H9 (cell line): ENCODE data around the gene LY6G5B. TPM values are rescaled to one million over a fixed set of nuclear protein-coding genes. Genes with fewer than 3 reads are reported as not detected.
A peak's percentile ranks its signal among the peaks of the same experiment; 100 is the strongest.

Experiments used
- DNase-seq: peaks from one replicate; pipeline ENCODE4 v3.0.0-alpha.2; 2017
- H2AFZ ChIP-seq: one replicate; pipeline ENCODE4 v1.6.1; 2013; ENCODE audit warnings: mild to moderate bottlenecking, low read length, control low read depth, moderate library complexity
- H2AK5ac ChIP-seq: 2 replicates; pipeline ENCODE4 v1.6.1; 2013; ENCODE audit warnings: low read length, control low read depth, mixed read lengths; ENCODE audit not compliant: insufficient read length
- H2BK120ac ChIP-seq: one replicate; pipeline ENCODE4 v1.6.1; 2013; ENCODE audit warnings: low read depth, mild to moderate bottlenecking, low read length, control low read depth, inconsistent platforms; ENCODE audit not compliant: poor library complexity, severe bottlenecking
- H2BK12ac ChIP-seq: 2 replicates; pipeline ENCODE4 v1.6.1; 2013; ENCODE audit warnings: low read length, control low read depth, mixed read lengths, low read depth; ENCODE audit not compliant: insufficient read length
- H2BK15ac ChIP-seq: 2 replicates; pipeline ENCODE4 v1.6.1; 2013; ENCODE audit warnings: low read depth, low read length, control low read depth
- H2BK20ac ChIP-seq: one replicate; pipeline ENCODE4 v1.6.1; 2013; ENCODE audit warnings: low read depth, mild to moderate bottlenecking, low read length, control low read depth, inconsistent platforms; ENCODE audit not compliant: poor library complexity, severe bottlenecking
- H2BK5ac ChIP-seq: 2 replicates; pipeline ENCODE4 v1.6.1; 2013; ENCODE audit warnings: low read length, control low read depth, mixed read lengths; ENCODE audit not compliant: insufficient read length
- H3K14ac ChIP-seq: 2 replicates; pipeline ENCODE4 v1.6.1; 2013; ENCODE audit warnings: low read length, control low read depth; ENCODE audit not compliant: insufficient read depth
- H3K18ac ChIP-seq: 2 replicates; pipeline ENCODE4 v1.6.1; 2013; ENCODE audit warnings: low read depth, mild to moderate bottlenecking, mixed read lengths, low read length, control low read depth; ENCODE audit not compliant: insufficient read length
- H3K23ac ChIP-seq: 2 replicates; pipeline ENCODE4 v1.6.1; 2013; ENCODE audit warnings: low read length, control low read depth, mixed read lengths, low read depth; ENCODE audit not compliant: insufficient read length
- H3K23me2 ChIP-seq: 2 replicates; pipeline ENCODE4 v1.6.1; 2013; ENCODE audit warnings: low read depth, mild to moderate bottlenecking, mixed read lengths, low read length, control low read depth; ENCODE audit not compliant: insufficient read length, poor library complexity, severe bottlenecking
- H3K27ac ChIP-seq: 2 replicates; pipeline ENCODE4 v1.5.1; 2013; ENCODE audit warnings: low read length, control low read depth, mixed read lengths, low read depth; ENCODE audit not compliant: insufficient read length
- H3K27me3 ChIP-seq: 2 replicates; pipeline ENCODE4 v1.6.1; 2013; ENCODE audit warnings: low read length, control low read depth, inconsistent platforms; ENCODE audit not compliant: insufficient read depth
- H3K4ac ChIP-seq: 2 replicates; pipeline ENCODE4 v1.6.1; 2013; ENCODE audit warnings: low read depth, mild to moderate bottlenecking, control low read depth, inconsistent platforms, low read length, moderate library complexity
- H3K4me1 ChIP-seq: 2 replicates; pipeline ENCODE4 v1.6.1; 2013; ENCODE audit warnings: low read length, control low read depth, inconsistent platforms; ENCODE audit not compliant: insufficient read depth
- H3K4me2 ChIP-seq: 2 replicates; pipeline ENCODE4 v1.6.1; 2013; ENCODE audit warnings: low read length, control low read depth, mixed read lengths; ENCODE audit not compliant: insufficient read length, insufficient read depth
- H3K56ac ChIP-seq: 2 replicates; pipeline ENCODE4 v1.6.1; 2013; ENCODE audit warnings: low read depth, mild to moderate bottlenecking, mixed read lengths, low read length, control low read depth; ENCODE audit not compliant: insufficient read length
- H3K79me1 ChIP-seq: 2 replicates; pipeline ENCODE4 v1.6.1; 2013; ENCODE audit warnings: low read depth, mild to moderate bottlenecking, moderate library complexity, low read length, control low read depth, inconsistent platforms; ENCODE audit not compliant: insufficient read depth, poor library complexity, severe bottlenecking
- H3K79me2 ChIP-seq: 2 replicates; pipeline ENCODE4 v1.6.1; 2013; ENCODE audit warnings: low read length, control low read depth, inconsistent platforms; ENCODE audit not compliant: insufficient read depth
- H3K9ac ChIP-seq: 2 replicates; pipeline ENCODE4 v1.6.1; 2013; ENCODE audit warnings: low read length, control low read depth, mixed read lengths; ENCODE audit not compliant: insufficient read length; ENCODE audit errors: extremely low read depth
- H3K9me3 ChIP-seq: one replicate; pipeline ENCODE4 v1.6.1; 2013; ENCODE audit warnings: low read depth, low read length, inconsistent platforms; ENCODE audit not compliant: control insufficient read depth
- H3T11ph ChIP-seq: one replicate; pipeline ENCODE4 v1.6.1; 2013; ENCODE audit warnings: mild to moderate bottlenecking, low read length, control low read depth, inconsistent platforms
- H4K20me1 ChIP-seq: one replicate; pipeline ENCODE4 v1.6.1; 2013; ENCODE audit not compliant: control insufficient read depth, insufficient read length, insufficient read depth
- H4K5ac ChIP-seq: 2 replicates; pipeline ENCODE4 v1.6.1; 2013; ENCODE audit warnings: low read depth, mild to moderate bottlenecking, mixed read lengths, low read length, control low read depth; ENCODE audit not compliant: insufficient read length
- H4K8ac ChIP-seq: replicated peaks from 2 replicates; pipeline ENCODE4 v1.6.1; 2013; ENCODE audit warnings: low read length, control low read depth, mixed read lengths, low read depth; ENCODE audit not compliant: insufficient read length
- H4K91ac ChIP-seq: 2 replicates; pipeline ENCODE4 v1.6.1; 2013; ENCODE audit warnings: low read depth, mild to moderate bottlenecking, moderate library complexity, mixed read lengths, low read length, control low read depth; ENCODE audit not compliant: insufficient read length
- H3K27ac Mint-ChIP-seq, 3 experiments: 2 replicates in 2 of 3; 3 replicates in 1 of 3; pipeline ENCODE4 v1.8.0; 2020 to 2021; ENCODE audit warnings: mixed read lengths in 3 of 3, mild to moderate bottlenecking in 1 of 3, moderate library complexity in 1 of 3
- H3K27me3 Mint-ChIP-seq: 2 replicates; pipeline ENCODE4 v1.8.0; 2021; ENCODE audit warnings: low read depth, mild to moderate bottlenecking, moderate library complexity, mixed read lengths
- H3K36me3 Mint-ChIP-seq, 3 experiments: 2 replicates in 2 of 3; 3 replicates in 1 of 3; pipeline ENCODE4 v1.8.0; 2020 to 2021; ENCODE audit warnings: low read depth in 3 of 3, mixed read lengths in 3 of 3; ENCODE audit not compliant: insufficient read depth in 1 of 3
- H3K4me1 Mint-ChIP-seq, 2 experiments: 2 replicates each; pipeline ENCODE4 v1.8.0; 2020; ENCODE audit warnings: mixed read lengths in 2 of 2
- H3K4me3 Mint-ChIP-seq, 2 experiments: 2 replicates in 1 of 2; 3 replicates in 1 of 2; pipeline ENCODE4 v1.8.0; 2020 to 2021; ENCODE audit warnings: mild to moderate bottlenecking in 2 of 2, mixed read lengths in 2 of 2, moderate library complexity in 1 of 2
- H3K9me3 Mint-ChIP-seq, 2 experiments: 2 replicates in 1 of 2; 3 replicates in 1 of 2; pipeline ENCODE4 v1.8.0; 2020; ENCODE audit warnings: mild to moderate bottlenecking in 2 of 2, mixed read lengths in 2 of 2, moderate library complexity in 1 of 2
- WGBS: extraction: QIAGEN DNeasy Blood & Tissue Kit; methylation state at CpG from one replicate; pipeline ENCODE4 v1.1.7; 2013; ENCODE audit warnings: missing lambda C conversion rate, low lambda C conversion rate, mixed read lengths; ENCODE audit not compliant: insufficient read length; ENCODE audit errors: extremely low coverage; 5-methylcytosine and 5-hydroxymethylcytosine counted together
- total RNA-seq: library from RNA; stranded (reverse); gene quantifications from 2 replicates; pipeline ENCODE4 v1.2.1, GENCODE V29; 2021
- TF ChIP-seq, protein P1 (sequence below): fragments of 200-600 bp; sonication (generic); conservative IDR thresholded peaks from 3 replicates; pipeline ENCODE4 v1.8.0; 2021; ENCODE audit warnings: antibody characterized with exemption, mild to moderate bottlenecking

Gene LY6G5B
- total RNA-seq, 1 experiment from 2014 or later, result 21.6 TPM

DNA sequence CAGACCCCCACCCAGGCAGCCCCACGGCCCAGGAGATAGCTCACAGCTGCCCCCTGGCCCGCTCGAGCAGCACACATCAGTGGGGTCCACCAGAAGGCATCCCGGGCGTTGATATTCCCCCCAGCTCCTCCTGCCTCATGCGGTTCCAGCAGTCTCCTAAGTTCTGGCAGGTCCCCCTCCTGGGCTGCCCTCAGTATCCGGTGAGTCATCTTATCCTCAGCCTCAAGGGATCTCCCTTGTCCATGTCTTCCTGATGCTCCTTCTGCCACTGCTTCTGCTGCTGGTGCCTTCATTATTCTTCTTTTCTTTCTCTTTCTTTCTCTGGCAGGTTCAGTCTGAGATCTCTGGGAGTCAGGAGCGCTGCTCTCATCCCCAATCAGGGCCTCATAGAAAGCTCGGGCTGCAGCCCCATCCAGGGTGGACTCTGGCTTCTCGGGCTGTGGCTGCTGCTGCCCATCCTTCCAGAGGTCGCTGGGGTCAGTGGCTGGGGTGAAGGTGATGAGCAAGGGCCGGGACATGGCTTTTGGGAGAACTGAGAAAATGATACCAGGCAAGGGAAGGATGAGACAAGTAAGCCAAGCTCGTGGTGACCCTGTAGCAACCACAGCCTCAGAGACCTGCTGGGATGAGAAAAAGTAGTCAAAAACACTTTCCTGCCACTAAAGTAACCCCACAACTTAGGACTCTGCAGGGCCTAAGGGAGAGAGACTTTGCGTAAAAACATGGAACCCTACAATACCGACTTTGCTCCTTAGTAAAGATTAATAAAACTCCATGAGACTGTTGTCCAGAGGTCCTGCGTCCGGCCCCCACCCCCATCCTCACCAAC lies 5.6 kb upstream of the LY6G5B start:
- Histone ChIP-seq H2BK120ac (no peak overlapping the region), H3K23me2 (peaks cover 26% of the 10 kb centered on the region), H2AFZ (no peak overlapping the region), H3T11ph (no peak overlapping the region), H3K18ac (peak overlapping the region; percentile 36), H4K20me1 (no peaks in the 10 kb centered on the region), H2BK15ac (no peak overlapping the region), H4K5ac (no peak overlapping the region), H3K9ac (peak overlapping the region; percentile 89), H3K9me3 (no peaks in the 10 kb centered on the region), H3K27me3 (no peaks in the 10 kb centered on the region), H4K91ac (no peak overlapping the region), H3K14ac (peak overlapping the region; percentile 4), H3K27ac (peak overlapping the region; percentile 87), H3K56ac (no peak overlapping the region), H3K23ac (no peak overlapping the region), H3K79me2 (peaks cover 8% of the 10 kb centered on the region; the same call in 1 of the 2 replicates), H3K4me1 (no peaks in the 10 kb centered on the region), H2BK12ac (no peak overlapping the region), H4K8ac (no peak overlapping the region), H2AK5ac (no peak overlapping the region), H3K79me1 (peaks cover 16% of the 10 kb centered on the region), H3K4ac (no peak overlapping the region), H2BK5ac (no peak overlapping the region), H3K4me2 (peak overlapping the region; percentile 96), H2BK20ac (no peak overlapping the region)
- no peaks in the 10 kb centered on the region for H3K9me3 Mint-ChIP-seq
- no peak for DNase-seq
- H3K4me1 Mint-ChIP-seq, result peaks cover 34 to 45% of the 10 kb centered on the region in 2 experiments
- peak overlapping the region; percentile 99 for H3K4me3 Mint-ChIP-seq
- WGBS, result no CpG with 5 or more reads among the region's 17 CpGs
- peak overlapping the region; percentile 99 for H3K27ac Mint-ChIP-seq
- no peaks in the 10 kb centered on the region; the same call in 1 of the 2 replicates for H3K27me3 Mint-ChIP-seq
- TF ChIP-seq, protein P1, sequence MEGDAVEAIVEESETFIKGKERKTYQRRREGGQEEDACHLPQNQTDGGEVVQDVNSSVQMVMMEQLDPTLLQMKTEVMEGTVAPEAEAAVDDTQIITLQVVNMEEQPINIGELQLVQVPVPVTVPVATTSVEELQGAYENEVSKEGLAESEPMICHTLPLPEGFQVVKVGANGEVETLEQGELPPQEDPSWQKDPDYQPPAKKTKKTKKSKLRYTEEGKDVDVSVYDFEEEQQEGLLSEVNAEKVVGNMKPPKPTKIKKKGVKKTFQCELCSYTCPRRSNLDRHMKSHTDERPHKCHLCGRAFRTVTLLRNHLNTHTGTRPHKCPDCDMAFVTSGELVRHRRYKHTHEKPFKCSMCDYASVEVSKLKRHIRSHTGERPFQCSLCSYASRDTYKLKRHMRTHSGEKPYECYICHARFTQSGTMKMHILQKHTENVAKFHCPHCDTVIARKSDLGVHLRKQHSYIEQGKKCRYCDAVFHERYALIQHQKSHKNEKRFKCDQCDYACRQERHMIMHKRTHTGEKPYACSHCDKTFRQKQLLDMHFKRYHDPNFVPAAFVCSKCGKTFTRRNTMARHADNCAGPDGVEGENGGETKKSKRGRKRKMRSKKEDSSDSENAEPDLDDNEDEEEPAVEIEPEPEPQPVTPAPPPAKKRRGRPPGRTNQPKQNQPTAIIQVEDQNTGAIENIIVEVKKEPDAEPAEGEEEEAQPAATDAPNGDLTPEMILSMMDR, result no peak
- H3K36me3 Mint-ChIP-seq, result peaks cover 44 to 65% (median 56%) of the 10 kb centered on the region in 3 experiments
